ENCODE data around the gene WDR44. TPM values are rescaled to one million over a fixed set of nuclear protein-coding genes. Genes with fewer than 3 reads are reported as not detected.
A peak's percentile ranks its signal among the peaks of the same experiment; 100 is the strongest.
"Not testable (repeated sequence)": the region's sequence is repeated elsewhere in the genome, so short reads cannot be mapped to it uniquely, and the experiment has no call there.

WDR44 gene
- total RNA-seq: 10 to 100 TPM in 1 of 2 experiments, 1 to 10 TPM in 1; 9.9 to 10.2 TPM

- intact Hi-C loops (cut with micrococcal nuclease): no loop called here
- Mint-ChIP-seq H3K4me3 (peak within 1 kb of the TSS; percentile 91), H3K27ac (peak within 1 kb of the TSS; percentile 97), H3K9me3 (no peaks in the 10 kb centered on the region), H3K4me1 (ENCODE audit: low read depth) (peaks cover 27% of the 10 kb centered on the region), H3K27me3 (no peaks in the 10 kb centered on the region), H3K36me3 (ENCODE audit: low read depth) (no peaks in the 10 kb centered on the region)
- TF ChIP-seq, protein P1, sequence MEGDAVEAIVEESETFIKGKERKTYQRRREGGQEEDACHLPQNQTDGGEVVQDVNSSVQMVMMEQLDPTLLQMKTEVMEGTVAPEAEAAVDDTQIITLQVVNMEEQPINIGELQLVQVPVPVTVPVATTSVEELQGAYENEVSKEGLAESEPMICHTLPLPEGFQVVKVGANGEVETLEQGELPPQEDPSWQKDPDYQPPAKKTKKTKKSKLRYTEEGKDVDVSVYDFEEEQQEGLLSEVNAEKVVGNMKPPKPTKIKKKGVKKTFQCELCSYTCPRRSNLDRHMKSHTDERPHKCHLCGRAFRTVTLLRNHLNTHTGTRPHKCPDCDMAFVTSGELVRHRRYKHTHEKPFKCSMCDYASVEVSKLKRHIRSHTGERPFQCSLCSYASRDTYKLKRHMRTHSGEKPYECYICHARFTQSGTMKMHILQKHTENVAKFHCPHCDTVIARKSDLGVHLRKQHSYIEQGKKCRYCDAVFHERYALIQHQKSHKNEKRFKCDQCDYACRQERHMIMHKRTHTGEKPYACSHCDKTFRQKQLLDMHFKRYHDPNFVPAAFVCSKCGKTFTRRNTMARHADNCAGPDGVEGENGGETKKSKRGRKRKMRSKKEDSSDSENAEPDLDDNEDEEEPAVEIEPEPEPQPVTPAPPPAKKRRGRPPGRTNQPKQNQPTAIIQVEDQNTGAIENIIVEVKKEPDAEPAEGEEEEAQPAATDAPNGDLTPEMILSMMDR (IDR thresholded peaks at IDR 0.05): no peak
- ChIA-PET POLR2A (interaction anchor here (0.7 to 1.8 kb wide), 3 partner anchors 13 to 26 kb away, joined by 3 to 4 read pairs (median 3); no protein-coding TSS in a partner anchor), CTCF (no interaction called here)
- ATAC-seq (peak; percentile 94), DNase-seq (peak; percentile 94)
These were observed at the start of gene WDR44 for GRCh38 chrX:118345464-118346257. Gene WDR44 (plus strand): TSS chrX:118346106. CDS start chrX:118346504, 398 bp downstream.

DNA sequence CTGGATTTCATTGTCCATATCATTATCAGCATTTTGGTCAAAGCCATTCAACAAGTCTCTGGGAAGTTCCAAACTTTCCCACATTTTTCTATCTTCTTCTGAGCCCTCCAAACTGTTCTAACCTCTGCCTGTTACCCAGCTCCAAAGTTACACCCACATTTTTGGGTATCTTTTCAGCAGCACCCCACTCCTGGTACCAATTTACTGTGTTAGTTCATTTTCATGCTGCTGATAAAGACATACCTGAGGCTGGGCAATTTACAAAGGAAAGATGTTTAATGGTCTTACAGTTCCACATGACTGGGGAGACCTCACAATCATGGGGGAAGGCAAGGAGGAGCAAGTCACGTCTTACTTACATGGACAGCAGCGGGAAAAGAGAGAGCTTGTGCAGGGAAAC is 40.1 kb upstream of the WDR44 start:
- POLR2A ChIA-PET; H3K36me3 Mint-ChIP-seq (ENCODE audit: low read depth); H3K4me3 Mint-ChIP-seq; H3K27ac Mint-ChIP-seq; ATAC-seq; CTCF ChIA-PET; H3K27me3 Mint-ChIP-seq; intact Hi-C loops (cut with micrococcal nuclease); DNase-seq; H3K4me1 Mint-ChIP-seq (ENCODE audit: low read depth): not testable (repeated sequence)
- peaks cover 11% of the 10 kb centered on the region for H3K9me3 Mint-ChIP-seq

GRCh38 chrX:118315529-118315928 is 30.4 kb upstream of the WDR44 start:
- Mint-ChIP-seq H3K36me3 (ENCODE audit: low read depth) (no peaks in the 10 kb centered on the region), H3K4me3 (no peak overlapping the region), H3K27me3 (peaks cover 3% of the 10 kb centered on the region), H3K9me3 (no peaks in the 10 kb centered on the region), H3K27ac (no peak overlapping the region), H3K4me1 (ENCODE audit: low read depth) (no peaks in the 10 kb centered on the region)
- intact Hi-C loops (cut with micrococcal nuclease): no loop called here
- CTCF ChIA-PET: interaction anchor here (0.9 kb wide), 1 partner anchor 446 kb away, joined by 3 read pairs; no protein-coding TSS in a partner anchor
- DNase-seq: no peak
- TF ChIP-seq, protein P1 (IDR thresholded peaks at IDR 0.05): no peak
- POLR2A ChIA-PET: no interaction called here
- no peak for ATAC-seq

GRCh38 chrX:118324588-118324987 is 21.3 kb upstream of the WDR44 start:
- H3K27ac Mint-ChIP-seq: no peak overlapping the region
- H3K27me3 Mint-ChIP-seq: no peaks in the 10 kb centered on the region
- no peak overlapping the region for H3K4me3 Mint-ChIP-seq
- intact Hi-C loops (cut with micrococcal nuclease): no loop called here
- ChIA-PET CTCF (no interaction called here), POLR2A (no interaction called here)
- no peaks in the 10 kb centered on the region for H3K36me3 Mint-ChIP-seq (ENCODE audit: low read depth)
- no peak for DNase-seq
- H3K4me1 Mint-ChIP-seq (ENCODE audit: low read depth): no peaks in the 10 kb centered on the region
- no peak for ATAC-seq
- no peaks in the 10 kb centered on the region for H3K9me3 Mint-ChIP-seq
- TF ChIP-seq, protein P1 (IDR thresholded peaks at IDR 0.05): no peak

GRCh38 chrX:118325453-118325852 is 20.5 kb upstream of the WDR44 start:
- Mint-ChIP-seq H3K36me3 (ENCODE audit: low read depth) (no peaks in the 10 kb centered on the region), H3K27me3 (no peaks in the 10 kb centered on the region), H3K4me1 (ENCODE audit: low read depth) (no peaks in the 10 kb centered on the region), H3K4me3 (no peak overlapping the region), H3K27ac (no peak overlapping the region), H3K9me3 (no peaks in the 10 kb centered on the region)
- TF ChIP-seq, protein P1 (IDR thresholded peaks at IDR 0.05): no peak
- ChIA-PET POLR2A (interaction anchor here (0.5 kb wide), 1 partner anchor 21 kb away, joined by 3 read pairs; the partner anchor contains the start of gene WDR44), CTCF (interaction anchor here (0.5 to 1.3 kb wide), 2 partner anchors 10 to 126 kb away, joined by 3 to 4 read pairs; no protein-coding TSS in a partner anchor)
- ATAC-seq (no peak), DNase-seq (no peak)
- intact Hi-C loops (cut with micrococcal nuclease): no loop called here
